ENCODE measurements around the gene PHACTR3. TPM values are rescaled to one million over a fixed set of nuclear protein-coding genes. Genes with fewer than 3 reads are reported as not detected.

The PHACTR3 gene
- total and polyA plus RNA-seq, 2 of the 8 experiments (the other 6 are each of a cell fraction or from before 2014, with no cell fraction given): 0.05 to 0.13 TPM

DNA sequence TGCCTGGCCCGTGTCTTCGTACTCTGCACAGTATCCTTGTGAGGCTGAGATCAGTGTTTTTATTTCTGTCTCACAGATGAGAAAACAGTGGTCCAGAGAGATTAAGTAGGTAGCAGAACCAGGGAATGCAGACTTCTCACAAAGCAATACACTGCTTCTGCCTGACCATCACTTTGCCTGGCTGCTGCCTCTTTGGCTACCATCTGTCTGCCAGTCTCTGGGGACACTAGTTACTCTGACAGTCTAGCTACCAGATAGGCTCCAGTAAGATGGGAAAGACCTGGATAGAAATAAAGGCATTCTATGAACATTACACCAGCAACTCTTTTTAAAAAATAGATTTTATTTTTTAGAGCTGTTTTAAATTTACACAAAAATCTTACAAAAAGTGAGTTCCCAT, 96.9 kb downstream of the PHACTR3 start (continued):
- TF ChIP-seq BRCA1 (IDR thresholded peaks at IDR 0.05; ENCODE audit: low read depth, low read length) (no peak), EP300 (IDR thresholded peaks at IDR 0.05; ENCODE audit: borderline replicate concordance in 1 of 2, low read depth in 2 of 2, low read length in 2 of 2) (no peak), GTF2F1 (IDR thresholded peaks at IDR 0.05; ENCODE audit: borderline replicate concordance, low read depth, low read length) (no peak), ASH2L (IDR thresholded peaks at IDR 0.05; ENCODE audit: low read length) (no peak)
